ENCODE results near the gene CPLX1.

CPLX1 gene

DNA sequence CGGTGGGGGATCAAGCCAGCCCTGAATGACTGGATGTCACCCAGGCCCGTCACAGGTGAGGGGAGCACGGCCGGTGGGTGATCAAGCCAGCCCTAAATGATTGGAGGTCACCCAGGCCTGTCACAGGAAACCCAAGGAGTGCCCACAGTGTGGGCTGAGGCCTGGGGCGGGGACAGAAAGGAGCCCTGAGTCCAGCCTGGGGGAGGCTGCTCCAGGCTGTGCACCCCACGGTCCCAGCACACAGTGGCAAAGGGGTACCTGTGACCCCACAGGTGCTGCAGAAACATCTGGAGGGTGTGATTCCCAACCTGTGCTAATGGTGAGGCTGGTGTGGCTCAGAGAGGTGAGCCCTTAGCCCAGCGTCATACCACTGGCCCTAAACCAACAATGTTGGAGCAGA, 6.2 kb upstream of the CPLX1 start:
- DNase-seq: no peak

DNA sequence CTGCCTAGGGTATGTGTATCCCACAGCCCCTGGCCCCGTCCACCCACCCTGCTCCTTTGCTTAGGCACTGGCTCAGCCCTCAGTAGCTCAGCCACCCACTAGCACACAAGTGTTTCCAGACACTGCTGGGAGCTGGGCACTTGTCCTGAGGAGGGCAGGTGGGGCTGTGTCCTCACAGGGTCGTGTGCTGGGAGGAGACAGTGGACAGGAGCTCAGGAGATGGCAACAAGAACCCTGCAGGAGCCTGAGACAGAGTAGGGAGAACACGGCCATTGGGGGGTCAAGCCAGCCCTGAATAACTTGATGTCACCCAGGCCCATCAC, 5.5 kb upstream of the CPLX1 start:
- no peak for DNase-seq

DNA sequence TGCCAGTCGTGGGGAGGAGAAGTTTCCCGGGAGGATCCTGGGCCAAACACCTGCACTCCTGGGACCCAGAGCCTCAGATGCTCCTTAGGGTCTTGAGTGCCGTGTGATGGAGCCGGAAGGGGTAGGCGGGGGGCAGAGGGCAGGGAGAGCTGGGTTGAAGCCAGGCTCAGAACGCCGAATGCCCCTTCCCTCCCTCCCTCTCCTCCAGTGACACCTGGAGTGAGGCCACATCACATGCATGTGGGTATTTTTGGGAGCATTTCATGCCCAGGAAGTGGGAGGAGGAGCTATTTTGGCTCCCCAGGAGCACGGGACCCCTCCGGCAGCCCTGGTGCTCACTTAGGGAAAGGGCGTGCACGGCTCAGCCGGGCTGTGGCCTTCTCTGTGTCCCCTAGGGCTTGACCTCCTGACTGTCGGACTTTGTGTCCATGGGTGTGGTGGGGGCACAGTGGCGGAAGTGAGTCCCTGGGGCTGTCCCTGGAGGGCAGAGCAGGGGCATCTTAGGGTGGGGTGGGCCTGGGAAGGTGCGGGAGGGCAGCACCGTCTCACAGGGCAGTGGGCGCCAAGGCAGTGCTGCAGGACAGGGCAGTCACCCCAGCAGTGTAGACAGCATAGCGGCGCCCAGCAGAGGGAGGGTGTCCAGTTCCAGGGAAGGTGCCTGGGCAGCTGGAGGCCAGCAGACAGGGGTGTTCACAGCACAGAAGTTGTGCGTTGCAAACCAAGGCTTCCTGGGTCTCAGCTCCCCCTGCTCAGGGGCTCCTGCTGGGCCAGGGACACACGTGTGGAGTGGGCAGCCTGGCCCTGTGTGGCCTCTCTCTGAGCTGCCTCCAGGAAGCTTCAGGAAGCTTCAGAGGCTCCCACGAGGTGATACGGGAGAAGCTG, 4.9 kb upstream of the CPLX1 start:
- no peak for DNase-seq

DNA sequence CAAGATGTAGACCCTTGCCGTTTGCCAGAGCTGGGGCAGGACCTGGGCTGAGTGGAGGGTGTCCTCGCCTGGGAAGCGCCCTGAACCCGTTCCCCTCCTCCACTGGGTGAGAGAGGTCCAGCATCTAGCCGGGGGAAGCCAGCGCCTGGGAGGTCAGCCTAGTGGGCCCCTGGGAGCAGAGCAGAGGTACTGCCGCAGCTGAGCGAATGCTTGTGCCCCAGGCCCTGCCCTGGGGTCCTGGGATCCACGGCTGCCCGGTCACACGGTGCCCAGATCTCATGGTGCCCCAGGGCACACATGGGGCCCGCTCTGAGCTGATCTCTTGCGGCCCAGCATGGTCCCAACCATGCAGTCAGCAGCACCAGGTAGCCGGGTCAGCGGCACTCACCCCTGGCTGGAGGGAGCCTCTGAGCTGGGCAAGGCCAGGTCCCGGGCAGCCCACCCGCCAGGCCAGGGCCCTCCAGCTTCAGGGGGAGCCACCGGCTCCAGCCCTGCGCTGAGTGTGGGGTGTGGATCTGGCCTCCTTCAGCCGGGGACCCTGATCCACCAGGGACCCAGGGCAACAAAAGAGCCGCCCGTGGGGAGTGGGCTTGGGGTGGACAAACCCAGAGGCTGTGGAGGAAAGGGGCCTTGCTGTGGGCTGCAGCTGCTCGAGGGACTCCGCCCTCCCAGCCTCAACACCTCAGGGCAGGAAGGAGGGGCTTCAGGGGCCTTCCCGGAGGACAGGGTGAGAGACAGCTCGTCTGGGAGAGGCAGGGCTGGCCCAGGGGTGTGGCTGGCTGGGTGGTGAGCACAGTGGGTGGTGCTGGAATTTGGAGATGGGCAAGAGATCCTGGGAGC, 4.1 kb upstream of the CPLX1 start:
- no peak for DNase-seq

DNA sequence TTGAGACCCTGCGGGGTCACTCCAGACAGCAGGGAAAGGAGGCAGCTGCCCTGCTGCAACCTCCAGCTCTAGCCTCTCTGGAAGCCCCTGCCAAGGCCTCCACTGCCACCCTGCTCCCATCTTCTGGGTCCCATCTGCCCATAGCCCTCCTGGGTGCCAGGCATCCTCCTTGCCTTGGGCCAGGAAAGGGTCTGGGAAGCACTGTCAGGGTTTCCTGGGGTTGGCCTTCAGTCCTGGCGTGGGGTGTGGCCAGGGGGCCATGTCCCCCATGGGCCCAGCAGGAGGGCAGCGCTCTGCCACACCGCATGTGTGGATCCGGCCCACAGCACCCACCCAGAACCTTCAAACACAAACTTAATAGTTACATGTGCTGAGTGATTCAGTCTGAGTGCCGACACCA, 3.4 kb upstream of the CPLX1 start:
- no peak for DNase-seq

DNA sequence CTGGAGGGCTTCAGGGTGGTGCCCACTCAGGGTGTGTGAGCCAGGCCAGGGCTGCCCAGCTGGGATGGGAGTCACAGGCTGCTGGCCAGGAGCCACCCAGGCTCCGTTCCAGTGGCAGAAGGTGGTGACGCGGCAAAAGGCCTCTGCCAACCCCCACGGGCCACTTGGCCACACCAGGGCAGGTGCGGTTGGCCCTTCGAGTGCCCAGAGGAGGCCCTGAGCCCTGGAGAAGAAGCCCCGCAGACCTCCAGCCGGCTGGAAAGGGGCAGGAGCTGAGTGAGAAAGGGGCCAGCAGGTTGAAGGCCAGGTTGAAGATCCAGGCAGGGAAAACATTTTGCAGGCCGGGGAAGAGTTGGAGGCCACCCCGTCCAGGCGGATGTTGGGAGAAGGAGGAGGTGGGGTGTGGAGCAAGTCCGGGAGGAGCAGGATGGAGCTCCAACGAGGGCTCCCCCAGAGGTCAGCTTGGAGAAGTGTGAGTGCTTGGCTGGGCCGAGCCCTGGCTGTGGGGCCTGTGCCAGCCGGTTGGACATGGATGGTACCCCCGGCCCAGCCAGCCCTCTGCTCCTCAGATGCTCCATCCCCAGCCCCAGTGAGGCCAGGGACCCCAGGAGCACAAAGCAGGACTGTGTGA, 2.8 kb upstream of the CPLX1 start:
- no peak for DNase-seq

DNA sequence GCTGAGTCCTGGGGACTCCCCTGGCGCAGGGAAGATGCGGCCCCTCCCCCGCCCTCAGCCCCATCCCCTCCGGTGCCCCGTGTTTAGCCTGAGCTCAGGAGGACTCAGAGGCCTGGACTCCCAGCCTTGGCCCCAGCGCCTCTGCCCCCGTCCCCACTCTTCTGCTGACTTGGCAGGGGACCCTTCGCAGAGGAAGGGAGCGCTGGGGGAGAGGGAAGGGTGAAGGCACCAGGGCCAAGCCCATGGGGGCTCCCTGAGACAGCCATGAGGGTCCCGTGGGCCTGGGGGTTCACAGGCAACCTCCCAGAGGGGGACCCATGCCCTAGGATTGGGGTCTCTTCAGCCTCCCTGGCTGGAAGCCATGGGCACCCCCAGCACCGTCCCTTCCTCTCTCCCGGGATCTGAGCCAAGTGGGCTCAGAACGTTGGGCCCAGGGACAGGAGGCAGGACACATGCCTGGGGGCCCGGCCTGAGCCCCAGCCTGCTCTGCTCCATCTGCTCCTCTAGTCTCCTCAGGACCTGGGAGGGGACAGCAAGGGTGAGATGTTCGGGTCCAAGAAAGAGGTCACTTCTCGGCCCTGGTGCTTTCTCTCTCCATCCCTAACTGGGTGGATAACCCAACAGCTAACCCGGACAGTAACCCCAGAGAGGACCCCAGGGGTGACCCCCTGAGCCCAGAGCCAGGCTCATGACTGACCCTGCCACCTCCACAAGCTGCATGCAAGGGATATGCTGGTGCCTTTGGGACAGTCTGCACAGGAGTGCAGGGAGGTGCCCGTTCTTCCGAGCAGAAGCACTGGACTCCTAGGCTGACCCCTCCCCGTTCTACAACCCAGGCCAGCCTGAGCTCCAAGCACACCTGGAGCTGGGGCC, 1.5 kb upstream of the CPLX1 start:
- DNase-seq: no peak

DNA sequence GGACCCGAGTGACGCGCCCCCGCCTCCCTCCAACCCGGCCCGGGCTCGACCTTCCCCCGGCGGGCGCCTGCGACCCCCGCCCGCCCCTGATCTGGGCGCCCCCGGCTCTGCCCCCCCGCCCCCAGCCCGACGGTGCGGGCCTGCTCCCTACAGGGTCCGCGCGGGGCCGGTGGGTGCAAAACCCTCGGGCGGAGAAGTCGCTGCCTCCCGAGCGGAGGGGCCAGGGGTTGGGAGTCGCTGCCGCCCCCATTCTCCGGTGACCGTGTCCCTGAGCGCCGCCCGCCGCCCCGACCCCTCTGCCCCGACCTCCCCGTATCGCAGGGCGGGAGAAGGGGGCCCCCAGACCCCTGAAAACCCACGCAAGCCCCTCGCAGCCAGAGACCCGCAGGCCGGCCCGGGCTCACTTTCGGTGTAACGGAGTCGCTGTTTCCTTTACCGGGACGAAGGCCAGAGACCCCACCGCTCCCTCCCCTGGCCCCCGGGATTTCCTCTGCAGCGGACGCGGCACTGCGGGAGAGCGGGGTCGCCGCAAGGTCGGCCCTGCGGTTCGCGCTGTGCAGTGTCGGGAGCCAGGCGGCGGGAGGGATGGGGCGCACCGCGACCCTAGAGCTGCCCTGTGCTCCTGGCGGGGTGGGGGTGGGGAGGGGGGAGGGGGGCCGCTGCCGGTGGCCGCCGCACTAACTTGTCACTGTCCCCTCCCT, 729 bp upstream of the CPLX1 start:
- no peak for DNase-seq

DNA sequence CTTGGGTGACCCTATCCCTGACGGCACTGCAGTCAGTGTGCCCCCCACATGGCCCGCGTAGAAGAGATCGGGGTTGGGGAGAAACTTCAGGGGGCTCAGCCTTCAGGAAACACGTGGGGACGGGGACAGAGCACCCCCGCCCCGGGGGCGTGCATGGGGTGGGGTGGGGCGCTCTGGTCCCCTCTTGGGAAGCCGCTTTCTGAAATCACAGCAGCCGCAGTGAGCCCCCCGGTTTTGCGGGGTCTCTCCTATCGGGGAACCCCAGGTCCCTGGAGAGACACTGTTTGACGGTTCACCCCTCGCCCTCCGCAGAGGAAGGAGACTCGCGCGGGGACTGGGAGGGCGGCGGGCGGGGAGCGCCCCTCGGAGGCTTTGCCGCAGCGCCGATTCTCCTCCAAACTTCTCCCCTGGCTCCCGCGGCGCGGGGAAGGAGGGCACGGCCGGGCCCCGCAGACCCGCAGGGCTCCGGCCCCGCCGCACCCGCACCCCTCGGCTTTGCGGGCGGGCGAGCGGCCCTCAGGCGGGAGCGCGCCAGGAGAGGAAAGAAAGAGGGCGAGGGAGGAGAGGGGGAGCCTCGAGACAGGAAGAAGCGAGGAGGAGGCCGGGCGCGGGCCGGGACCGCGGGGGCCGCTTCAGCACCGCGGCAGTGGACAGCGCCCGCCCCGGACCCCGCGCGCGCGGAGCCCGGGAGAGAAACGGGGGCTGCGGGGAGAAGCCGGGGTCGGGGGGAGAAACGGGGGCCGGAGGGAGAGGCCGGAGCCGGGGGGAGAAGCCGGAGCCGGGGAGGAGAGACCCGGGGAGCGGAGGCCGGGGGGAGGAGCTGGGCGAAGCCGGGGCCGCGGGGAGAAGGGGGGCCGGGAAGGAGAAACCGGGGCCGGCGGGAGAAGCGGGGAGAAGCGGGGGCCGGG, 612 bp downstream of the CPLX1 start:
- no peak for DNase-seq

DNA sequence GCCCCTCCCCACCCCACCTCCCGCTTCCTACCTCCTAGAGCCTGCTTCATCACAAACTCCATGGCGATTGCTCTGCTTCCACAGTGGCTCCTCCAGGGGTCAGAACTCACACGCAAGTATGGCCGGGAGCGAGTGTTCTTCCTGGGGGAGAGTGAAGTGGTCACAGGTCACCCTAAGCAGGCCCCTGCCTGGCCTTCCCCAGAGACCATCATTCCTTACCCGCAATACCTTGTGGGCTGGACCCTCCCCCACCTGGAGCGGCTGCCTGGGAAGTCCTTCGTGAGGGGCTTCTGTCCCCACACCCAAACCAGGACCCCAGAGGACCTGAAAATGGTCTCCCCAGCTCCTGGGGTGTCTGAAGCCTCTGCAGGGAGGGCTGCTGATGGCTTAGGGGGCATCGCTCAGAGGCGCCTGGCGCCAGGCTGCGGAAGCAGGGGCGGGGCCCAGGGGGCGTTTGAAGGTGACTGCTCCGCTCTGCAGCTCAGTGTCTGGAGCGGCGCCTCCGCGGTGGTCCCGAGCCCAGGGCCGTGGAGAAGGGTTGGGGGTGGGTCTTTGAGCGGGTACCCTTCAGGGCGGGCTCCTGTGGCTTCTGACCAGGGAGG, 1.4 kb downstream of the CPLX1 start:
- DNase-seq: no peak

DNA sequence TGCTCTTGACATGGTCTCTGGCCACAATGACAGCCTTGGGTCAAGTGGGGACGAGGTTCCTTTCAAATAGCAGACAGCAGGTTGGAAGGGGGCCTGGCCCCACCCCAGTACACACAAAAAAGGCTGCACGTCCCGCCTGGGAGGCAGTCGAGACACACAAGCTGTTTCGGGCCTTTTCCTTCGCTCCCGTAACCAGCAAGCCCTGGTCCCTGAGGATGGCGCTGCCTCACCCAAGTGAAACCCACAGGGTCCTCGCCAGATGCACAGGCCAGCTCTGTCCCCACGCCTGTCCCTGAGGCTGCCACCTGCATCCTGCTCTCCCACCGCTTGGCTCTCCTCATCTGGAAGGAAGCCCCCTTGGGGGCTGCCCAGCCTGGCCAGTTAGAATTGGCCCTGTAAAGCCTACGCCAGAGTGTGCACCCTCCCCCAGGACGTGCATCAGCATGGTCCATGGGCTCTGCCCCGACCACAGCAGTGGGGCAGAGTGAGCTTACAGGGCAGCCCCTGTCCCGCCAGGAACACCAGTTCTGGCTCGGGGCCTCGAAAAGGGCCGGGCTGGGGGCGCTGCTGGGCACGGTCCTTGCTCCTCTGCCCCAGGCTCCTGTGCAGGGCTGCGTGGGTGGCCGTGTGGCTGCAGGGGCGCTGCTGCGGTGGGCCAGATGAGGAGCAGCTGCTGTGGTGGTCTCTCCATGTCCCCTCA, 2.0 kb downstream of the CPLX1 start:
- DNase-seq: no peak

DNA sequence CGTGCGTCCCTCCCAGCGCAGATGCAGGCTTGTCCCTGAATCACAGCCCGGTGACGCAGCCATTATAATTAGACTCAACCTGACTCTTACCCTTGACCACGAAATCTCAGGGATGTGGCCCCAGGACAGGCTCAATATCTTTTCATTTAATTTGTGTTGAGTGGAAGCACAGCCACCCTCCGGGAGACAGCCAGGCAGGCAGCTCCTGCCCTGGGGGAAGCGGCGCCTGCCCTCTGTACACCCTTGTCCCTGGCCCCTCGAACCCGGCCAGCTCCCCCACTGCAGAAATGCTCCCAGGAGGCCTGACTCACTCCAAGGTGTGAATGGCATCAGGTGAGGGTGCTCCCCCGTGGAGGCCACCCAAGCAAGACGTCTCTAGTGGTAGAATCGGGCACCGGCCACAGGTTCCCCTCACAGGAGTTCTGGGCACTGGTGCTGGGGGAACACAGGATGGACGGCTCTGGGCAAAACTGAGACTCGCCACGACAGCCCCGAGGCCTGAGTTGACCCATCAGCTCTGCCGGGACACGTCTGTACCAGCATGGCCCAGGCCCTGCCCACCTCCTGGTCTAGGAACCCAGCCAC, 2.7 kb downstream of the CPLX1 start:
- no peak for DNase-seq

DNA sequence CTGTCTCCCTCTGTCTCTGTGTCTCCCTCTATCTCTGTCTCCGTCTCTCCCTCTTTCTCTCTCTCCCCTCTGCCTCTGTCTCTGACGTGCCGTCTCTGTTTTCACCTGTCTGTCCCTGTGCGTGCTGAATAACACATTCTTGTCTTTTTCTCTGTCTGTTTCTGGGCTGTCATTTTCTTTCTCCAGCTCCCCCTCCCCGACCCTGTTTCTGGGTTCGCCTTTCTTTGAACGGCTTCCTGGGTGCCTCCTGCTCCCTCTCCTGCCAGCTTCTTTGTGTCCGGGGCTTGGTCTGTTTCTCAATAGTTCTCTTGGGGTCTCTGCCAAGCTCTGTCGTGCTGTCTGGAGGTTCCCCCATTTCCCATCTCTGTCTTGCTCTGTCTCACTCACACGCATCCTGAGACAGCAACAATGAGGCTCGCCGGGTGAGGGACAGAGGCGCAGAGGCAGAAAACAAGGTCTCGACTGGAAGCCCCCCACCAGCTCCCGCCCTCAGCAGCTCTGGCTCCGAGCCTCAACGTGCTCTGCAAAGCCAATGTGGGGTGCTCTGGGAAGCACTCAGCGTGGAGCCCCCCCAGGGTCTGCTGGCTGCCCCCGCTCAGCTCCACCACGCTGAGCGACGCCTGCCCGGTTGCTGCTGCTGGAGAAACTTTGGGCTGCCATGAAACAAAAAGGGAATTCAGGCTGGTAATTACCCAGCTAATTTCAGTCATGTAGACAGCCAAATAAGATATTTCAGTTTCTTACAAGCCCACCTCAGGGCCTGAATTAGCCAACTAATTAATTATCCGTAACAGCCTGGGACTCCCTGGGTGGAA, 3.4 kb downstream of the CPLX1 start:
- DNase-seq: no peak

DNA sequence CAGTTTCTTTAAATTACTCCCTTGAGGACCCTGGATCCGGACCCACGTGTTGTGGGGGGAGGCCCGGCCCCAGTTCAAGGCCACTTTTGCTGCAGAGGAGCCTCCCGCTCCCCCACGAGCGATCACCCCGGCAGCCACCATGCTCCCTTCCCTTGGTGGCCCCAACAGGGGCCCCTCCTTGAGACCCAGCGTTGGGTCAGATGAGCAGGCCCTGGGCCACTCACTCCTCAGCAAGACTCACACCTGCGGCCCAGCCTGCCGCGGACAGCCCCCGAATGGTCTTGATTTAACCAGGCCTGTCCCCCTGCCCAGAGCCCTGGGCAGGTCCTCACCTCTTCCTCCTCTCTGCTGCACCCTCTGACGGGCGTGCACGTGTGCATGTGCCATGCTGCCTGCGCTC, 4.3 kb downstream of the CPLX1 start:
- no peak for DNase-seq

DNA sequence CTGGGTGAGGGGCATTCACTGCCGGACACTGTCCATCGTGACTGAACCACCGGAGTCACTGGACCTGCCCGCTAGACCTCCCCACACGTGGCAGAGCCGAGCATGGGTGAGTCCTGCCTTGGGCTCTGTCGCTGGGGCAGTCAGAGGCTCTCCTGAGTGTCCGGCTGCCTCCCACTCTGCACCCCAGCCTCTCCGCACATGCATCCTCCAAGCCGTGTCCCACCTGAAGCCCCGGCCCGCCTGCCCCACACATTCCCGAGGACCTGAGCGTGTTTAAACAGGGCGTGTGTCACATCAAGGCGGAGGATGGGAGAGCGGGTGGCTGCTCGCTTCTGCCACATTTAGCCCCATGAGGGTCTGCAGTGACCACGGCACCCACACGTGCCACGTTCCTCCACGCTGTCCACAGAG, 4.7 kb downstream of the CPLX1 start:
- DNase-seq: no peak

DNA sequence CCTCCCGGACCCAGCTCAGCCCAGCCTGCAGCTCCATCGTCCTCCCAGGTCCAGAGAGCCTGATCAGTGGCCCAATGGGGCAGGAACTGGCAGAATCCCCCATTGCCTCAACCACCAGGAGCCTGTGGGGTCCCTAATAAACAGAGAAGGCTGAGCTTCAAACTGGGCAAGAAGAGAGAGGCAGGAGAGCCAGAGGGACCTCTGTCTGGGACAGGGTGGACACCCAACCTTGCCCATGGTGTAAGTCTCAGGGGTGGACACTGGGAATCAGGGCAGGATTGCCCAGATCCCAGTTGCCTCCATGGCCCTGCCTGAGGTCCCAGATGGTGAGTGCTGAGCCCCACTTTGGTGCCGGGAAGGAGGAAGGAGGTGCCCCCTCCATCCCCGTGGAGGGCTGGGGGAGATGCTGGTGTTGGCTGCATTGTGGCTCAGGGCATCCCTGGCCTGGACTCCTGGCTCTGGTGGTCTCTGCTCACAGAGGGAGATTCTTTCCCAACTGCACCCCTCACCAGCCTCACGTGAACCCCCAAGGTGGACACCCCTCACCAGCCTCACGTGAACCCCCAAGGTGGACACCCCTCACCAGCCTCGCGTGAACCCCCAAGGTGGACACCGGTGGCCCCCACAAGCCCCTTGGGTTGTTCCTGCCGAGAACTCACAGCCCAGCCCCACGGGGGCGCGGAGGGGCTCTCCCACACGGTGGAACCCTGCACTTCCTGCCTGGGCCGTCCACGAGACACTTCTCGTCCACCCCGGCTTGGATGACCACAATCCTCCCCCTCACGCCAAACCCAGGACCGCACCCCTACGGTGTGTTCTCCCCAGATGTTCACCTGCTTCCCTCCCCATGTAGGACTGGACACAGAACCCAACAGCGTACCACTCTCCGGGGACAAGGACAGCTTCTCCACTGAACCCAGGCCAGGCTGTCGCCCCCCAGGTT, 5.4 kb downstream of the CPLX1 start:
- no peak for DNase-seq

DNA sequence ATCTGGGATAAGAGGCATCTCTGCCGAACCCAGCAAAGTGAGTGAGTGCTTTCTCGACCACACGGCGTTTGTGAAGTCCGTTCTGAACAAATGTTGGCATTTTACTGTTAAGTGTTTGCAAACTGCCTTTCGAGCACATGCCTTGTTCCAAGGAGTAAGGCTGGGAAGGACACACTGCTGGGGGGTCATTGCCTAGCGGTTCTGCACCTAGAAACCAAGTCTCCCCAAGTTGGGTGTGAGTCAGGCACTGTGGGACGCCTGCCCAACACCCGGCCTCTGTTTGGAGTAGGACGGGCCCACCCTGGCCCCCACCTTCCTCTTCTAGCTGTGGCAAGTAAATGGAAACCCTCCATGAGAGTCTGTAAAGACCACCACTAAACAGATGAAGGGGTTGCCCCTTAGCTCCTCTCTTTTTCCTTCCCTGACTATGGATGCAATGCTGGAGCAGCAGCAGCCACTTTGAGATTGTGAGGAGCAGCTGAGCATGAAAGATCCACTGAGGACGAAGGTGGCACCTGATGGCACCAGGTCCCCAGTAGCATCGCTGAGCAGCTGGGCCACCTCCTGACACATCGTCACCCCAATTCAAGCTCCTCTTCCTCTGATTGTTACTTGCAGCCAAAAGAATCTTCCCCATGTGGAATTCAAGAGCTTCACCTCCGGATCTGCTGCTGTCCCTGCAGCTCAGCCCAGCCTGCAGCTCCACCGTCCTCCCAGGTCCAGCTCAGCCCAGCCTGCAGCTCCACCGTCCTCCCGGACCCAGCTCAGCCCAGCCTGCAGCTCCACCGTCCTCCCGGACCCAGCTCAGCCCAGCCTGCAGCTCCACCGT, 6.3 kb downstream of the CPLX1 start:
- DNase-seq: no peak

All from fibroblast of skin of right quadriceps (primary cell).